ENCODE measurements around the gene ARFGEF3.
"Not testable (repeated sequence)": the region's sequence is repeated elsewhere in the genome, so short reads cannot be mapped to it uniquely, and the experiment has no call there.

ARFGEF3 gene

DNA sequence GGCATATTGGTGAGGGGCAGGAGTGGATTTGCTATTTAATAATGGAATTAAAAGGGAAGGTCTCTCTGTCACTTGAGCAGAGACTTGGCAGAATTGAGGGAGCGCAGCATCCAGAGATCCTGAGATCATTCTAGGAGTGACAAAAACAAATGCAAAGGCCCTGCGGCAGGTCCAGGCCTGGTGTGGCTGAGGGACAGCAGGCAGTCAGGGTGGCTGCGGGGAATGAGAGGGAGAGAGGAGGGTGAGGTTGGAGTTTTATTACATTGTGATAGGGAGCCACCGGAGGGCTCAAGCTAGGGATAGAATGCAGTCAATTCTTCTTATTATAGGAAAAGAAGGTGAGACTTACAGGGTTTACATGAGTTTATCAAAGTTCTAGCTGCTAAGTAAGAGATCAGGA lies 116.1 kb downstream of the ARFGEF3 start:
- no peak for DNase-seq (ENCODE audit: low read depth)

DNA sequence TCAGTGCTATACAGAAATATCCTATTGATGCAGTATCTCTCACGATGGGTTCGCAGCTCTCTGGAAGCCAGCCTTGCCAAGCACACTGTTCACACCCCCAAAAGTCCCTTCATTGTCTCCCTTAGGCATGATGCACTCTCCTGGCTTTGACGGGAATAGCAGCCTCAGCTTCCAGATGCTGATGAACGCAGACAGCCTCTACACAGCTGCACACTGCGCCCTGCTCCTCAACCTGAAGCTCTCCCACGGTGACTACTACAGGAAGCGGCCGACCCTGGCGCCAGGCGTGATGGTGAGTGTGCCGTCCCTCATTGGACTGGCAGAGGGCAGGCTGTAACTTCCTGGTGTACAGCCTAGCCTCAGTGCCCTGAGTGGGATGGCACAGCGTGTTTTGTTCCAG lies 116.6 kb downstream of the ARFGEF3 start:
- no peak for DNase-seq (ENCODE audit: low read depth)

DNA sequence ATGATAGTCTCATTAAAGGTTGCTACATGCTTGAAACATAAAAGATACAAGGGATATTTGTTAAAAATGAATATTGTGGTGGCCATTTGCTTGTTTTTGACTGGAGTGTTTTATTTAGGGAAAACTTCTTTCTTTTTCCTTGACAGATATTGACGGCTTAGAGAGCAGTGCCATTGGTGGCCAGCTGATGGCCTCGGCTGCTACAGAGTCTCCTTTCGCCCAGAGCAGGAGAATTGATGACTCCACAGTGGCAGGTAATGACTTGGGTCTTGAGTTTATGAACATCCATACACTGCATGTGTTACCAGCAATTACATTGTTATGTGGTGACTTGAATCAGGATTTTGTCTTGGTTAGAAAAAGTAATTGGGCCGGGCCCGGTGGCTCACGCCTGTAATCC lies 124.1 kb downstream of the ARFGEF3 start:
- DNase-seq (ENCODE audit: low read depth), result no peak

DNA sequence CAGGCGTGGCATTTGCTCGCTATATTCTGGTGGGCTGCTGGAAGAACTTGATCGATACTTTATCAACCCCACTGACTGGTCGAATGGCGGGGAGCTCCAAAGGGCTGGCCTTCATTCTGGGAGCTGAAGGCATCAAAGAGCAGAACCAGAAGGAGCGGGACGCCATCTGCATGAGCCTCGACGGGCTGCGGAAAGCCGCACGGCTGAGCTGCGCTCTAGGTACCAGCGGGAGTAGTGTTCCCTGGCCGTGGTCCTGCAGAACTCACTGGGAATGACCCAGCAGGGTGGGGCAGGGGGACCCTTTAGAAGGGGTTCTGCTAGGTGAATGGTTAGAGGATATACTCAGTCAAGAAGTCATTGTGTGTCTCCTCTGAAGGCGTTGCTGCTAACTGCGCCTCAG lies 125.0 kb downstream of the ARFGEF3 start:
- DNase-seq (ENCODE audit: low read depth), result no peak

DNA sequence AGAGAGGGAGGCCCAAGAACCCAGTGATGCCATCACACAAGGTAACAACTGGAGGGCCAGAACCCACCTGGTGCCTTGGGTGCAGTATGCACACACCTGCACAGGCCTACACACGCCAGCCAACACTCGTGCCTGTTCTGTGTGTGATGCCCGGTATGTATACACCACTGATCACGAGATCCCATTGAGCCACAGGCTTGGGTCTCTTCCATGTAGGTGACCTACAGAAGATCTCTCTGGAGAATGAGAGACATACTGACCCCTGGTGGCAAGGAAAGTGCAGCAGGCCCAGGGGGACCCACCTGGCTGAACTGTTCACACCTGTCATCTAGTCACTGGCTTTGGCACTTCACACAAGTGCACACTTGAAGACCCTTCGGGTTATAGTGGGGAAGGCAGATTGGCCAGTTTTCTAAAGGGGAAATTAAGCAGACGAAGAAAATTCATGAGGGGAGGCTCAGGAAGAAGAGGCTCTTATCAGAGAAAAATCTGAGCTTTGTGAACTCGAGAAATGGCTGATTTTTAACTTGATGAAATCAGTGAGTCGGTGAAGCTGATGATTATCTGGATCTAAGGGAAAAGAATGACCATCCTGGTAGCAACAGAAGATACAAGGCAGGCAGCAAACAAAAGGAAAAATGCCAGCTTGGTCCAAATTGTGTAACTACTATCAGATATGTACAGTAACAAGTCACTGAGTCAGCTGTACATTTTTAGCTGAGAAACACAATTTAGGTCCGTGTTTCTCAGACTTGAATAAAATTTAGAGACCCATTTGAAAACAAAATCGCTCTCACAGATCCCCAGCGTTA lies 125.6 kb downstream of the ARFGEF3 start:
- peak; percentile 22 for DNase-seq (ENCODE audit: low read depth)

DNA sequence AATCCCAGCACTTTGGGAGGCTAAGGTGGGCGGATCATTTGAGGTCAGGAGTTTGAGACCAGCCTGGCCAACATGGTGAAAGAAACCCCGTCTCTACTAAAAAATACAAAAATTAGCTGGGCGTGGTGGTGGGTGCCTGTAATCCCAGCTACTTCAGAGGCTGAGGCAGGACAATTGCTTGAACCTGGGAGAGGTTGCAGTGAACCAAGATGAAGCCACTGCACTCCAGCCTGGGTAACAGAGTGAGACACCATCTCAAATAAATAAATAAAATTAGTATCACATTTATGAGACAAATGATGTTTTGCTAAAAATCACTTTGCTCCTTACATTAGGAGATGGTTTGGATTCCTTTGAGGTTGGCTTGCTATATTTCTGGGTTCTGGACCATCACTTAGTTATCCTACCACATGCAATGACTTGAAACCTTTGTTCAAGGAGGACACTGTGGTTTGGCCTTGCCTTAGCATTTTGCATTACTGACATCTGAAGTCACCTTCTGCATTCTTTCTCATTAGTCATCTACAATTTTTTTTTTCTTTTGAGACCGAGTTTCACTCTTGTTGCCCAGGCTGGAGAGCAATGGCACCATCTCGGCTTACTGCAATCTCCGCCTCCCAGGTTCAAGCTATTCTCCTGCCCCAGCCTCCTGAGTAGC lies 126.8 kb downstream of the ARFGEF3 start:
- DNase-seq (ENCODE audit: low read depth), result not testable (repeated sequence)

DNA sequence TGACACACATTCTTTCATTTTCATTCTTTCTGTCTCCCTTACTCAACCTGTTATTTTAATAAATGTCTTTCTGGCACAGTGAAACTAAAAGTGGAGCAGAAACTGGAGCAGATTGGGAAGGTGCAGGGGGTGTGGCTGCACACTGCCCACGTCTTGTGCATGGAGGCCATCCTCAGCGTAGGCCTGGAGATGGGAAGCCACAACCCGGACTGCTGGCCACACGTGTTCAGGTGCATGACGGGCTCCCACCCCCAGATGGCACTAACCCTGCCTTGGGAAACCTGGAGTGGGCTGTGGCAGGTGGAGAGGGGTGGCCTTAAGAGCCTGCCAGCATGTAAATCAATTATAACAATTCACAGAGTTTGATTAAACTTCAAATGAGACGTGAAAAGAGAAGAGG lies 128.0 kb downstream of the ARFGEF3 start:
- no peak for DNase-seq (ENCODE audit: low read depth)

DNA sequence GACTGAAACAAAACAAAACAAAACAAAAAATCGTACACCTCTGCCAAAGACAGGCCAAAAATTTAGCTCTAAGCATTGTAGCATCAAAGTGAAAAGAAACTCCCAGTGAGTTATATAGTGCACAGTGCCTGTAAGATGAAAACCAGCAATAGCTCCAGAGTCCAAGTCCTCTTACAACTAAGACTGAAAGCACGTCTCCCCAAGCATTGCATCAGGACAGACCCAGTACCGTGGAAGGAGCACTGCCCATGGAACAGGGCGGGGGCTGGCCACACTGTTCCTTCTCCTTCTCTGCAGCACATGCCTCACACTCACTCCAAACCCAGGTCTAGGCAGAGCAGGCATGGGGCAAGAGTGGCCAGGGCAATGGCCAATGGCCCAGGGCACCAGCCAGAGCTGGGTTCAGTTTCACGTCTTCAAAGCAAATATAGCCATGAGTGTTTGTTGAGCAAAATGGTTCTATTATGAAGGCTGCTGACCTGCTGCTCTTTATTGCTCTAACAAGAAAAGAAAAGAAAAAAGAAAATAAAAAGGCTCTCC lies 128.8 kb downstream of the ARFGEF3 start:
- no peak for DNase-seq (ENCODE audit: low read depth)

DNA sequence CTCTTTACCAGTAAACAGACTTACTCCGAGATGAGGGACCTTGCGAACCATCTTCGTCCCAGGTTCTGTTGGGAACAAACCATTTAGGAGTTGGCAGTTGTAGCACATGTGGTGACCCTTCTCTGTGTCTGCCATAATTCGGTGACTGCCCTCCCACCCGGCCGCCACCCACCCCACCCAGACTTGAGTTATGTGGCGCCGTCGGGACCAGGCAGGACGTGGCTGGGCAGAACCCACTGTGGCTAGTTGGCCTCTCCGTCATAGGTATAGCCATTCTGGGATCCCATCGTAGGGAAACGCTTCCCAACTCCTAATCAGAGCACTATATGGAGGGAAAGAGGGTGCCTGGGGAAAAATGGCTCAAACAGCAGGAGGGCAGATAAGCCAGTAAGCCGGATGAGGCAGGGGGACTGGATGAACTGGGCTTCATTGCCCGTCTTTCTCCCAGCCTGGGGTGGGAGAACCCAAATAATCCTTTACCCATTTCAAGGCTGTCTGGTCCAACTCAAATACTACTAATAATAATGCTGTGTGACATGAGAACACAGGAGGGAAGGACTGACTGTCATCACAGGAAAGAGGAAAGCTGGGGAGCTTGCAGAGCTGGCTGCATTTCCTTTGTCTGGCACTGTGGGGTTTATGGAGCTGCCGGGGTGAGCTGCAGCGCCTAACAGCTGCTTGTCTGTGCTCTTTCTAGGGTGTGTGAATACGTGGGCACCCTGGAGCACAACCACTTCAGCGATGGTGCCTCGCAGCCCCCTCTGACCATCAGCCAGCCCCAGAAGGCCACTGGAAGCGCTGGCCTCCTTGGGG lies 129.5 kb downstream of the ARFGEF3 start:
- no peak for DNase-seq (ENCODE audit: low read depth)

DNA sequence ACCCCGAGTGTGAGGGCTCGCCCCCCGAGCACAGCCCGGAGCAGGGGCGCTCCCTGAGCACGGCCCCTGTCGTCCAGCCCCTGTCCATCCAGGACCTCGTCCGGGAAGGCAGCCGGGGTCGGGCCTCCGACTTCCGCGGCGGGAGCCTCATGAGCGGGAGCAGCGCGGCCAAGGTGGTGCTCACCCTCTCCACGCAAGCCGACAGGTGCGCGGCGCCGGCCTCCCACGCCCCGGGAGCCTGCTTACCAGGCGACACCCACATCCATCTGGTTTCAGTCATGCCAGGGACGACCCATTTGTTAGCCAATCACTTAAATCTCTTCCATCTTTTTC lies 130.1 kb downstream of the ARFGEF3 start:
- DNase-seq (ENCODE audit: low read depth), result no peak

DNA sequence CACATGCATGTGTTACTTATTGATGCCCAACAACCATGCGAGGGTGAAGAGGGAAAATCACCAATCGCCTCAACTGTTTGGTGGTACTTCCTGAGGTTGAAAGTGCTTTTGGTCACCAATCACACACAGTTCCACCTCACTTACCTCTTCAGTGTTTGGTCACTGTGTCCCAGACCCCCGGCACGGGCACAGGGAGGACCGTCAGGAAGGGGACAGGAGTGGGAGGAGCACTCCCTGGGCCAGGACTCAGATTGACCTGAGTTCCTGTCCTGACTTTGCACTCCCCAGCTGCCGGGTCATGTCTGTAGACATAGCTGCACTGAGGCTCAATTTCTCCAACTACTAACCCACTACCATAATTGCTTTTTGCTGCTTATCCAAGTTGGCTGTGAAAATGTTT lies 130.7 kb downstream of the ARFGEF3 start:
- no peak for DNase-seq (ENCODE audit: low read depth)

DNA sequence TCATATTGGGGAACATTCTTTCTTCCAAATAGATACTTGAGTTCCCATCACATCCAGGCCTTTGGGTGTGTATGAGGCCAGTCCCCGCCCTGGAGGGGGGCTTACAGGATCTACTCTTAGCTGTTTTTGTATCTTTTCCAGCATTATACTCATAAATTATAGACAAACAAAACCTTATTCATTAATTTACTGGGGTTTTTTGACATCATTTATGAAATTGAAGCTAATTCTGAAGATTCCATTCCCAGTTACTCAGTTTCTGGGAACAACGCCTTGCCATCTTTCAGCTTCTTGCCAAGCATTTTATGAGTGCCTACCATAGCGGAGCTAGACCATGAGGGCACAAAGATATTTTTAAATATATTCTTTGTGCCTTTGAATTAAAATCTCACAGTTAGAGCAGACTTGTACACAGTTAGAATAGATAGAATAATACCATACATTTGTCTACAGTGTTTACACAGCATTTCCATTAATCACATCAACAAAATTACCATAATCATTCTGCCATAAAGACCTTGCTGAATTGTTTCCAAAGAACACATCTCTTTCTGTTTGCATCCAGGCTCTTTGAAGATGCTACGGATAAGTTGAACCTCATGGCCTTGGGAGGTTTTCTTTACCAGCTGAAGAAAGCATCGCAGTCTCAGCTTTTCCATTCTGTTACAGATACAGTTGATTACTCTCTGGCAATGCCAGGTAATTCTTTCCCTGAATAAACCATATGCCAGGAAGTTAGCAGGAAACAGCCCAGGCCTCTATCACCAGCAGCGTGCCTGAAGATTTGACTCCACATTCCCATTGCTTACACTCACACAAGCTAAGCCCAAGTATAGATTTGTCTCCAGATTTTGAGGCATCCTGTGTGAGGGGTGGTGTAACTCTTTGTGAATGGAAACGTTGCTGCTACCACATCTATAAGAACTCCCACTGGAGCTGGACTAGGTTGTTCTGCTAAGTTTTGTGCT lies 132.0 kb downstream of the ARFGEF3 start:
- DNase-seq (ENCODE audit: low read depth), result no peak

DNA sequence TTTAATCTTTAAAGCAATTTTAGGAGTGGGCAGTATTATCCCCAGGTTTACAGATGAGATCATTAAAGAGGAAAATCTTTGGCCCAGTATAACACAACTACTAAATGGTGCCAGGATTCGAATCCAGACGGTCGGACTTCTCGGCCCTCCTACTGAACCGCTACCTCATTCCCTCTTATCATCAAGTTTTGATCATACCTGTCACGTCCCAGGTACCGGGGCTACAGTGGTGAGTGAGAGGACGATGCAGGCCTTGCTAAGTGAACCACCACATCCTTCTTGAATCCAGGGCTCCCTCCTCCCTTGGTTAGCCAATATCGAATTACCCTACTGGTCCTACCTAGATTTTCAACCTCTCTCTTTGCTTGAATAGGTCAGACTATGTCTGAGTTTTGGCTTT lies 134.6 kb downstream of the ARFGEF3 start:
- DNase-seq (ENCODE audit: low read depth), result no peak

DNA sequence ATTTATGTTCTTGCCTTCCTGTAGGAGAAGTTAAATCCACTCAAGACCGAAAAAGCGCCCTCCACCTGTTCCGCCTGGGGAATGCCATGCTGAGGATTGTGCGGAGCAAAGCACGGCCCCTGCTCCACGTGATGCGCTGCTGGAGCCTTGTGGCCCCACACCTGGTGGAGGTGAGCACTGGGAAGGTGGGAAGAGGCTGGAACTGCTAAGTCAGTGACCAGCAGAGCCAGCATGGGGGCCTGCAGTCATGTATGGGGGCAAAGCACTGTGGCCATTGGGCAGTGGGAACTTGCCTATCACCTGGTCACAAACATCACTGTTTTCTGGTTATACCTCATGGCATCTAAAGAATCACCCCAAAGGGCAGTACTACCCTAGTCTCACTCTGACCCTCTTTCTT lies 135.0 kb downstream of the ARFGEF3 start:
- no peak for DNase-seq (ENCODE audit: low read depth)

DNA sequence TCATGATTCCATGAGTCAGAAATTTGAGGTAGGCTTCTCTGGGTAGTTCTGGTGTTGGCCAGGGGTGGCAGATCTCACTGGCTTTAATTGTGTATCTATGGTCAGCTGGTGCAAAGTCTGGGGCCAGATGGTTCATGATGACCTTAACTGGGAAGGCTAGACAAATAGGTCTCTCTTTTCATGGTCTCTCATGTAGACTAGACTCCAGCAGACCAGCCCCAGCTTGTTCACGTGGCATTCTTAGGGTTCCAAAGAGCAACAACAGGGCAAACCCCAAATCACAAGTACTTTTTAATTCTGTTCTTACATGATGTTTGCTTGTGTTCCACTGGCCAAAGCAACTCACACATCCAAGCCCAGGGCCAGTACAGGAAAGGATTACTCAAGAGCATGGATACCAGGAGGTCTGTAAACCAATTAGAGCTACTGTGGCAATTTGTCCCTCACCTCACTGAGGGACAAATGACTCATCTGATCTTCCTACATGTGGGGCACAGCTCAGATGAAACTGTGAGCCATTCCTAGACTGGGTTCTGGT lies 136.1 kb downstream of the ARFGEF3 start:
- DNase-seq (ENCODE audit: low read depth), result no peak

DNA sequence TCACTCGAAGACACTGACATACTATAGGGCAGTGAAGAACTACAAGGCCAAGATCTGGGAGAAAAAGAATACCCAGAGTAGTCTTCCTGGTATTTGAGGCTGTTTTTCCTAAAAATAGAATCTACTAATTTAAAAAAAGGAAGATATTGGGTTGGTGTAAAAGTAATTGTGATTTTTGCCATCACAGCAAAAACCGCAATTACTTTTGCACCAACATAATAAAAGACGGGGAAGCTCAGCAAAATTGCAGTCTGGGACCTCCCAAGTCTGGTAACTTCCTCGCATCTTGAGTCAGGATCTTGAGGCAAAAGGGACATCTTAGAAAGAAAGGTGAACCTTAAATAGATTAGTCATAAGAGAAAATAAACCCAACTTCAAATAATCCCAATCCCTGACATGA lies 138.7 kb downstream of the ARFGEF3 start:
- DNase-seq (ENCODE audit: low read depth), result no peak

DNA sequence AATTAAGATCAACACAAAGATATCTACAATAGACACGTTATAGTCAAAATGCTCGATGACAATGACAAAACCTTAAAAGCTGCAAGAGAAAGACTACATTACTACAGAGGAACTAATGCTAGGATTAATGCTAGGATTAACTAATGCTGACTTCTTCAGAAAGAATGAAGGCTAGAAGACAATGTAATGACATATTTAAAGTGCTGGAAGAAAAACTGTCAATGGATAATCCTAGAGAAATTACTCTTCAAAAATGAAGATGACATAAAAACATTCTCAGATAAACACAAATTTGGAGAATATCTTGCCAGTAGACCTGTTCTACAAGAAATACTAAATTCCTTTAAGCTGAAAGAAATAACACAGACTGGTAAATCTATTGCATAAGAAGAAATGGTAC lies 140.8 kb downstream of the ARFGEF3 start:
- no peak for DNase-seq (ENCODE audit: low read depth)

DNA sequence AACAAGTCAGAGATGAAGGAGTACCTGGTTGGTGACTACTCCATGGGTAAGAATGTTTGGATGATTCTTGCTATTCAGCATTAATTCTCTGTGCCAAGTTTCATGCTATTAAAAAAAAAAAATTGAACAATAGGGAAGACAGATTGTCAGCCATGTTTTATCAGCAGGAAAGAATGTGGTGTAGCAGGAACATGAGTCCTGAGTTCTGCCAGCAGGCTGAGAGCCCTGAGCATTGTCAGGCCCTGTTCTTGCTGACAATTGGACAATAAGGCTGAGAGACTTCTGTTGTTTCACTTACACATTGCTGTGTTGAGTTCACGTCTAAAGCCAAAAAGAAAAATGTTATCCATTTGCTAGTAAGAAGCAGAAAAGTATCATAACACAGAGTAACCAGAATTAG lies 145.6 kb downstream of the ARFGEF3 start:
- DNase-seq (ENCODE audit: low read depth), result no peak

DNA sequence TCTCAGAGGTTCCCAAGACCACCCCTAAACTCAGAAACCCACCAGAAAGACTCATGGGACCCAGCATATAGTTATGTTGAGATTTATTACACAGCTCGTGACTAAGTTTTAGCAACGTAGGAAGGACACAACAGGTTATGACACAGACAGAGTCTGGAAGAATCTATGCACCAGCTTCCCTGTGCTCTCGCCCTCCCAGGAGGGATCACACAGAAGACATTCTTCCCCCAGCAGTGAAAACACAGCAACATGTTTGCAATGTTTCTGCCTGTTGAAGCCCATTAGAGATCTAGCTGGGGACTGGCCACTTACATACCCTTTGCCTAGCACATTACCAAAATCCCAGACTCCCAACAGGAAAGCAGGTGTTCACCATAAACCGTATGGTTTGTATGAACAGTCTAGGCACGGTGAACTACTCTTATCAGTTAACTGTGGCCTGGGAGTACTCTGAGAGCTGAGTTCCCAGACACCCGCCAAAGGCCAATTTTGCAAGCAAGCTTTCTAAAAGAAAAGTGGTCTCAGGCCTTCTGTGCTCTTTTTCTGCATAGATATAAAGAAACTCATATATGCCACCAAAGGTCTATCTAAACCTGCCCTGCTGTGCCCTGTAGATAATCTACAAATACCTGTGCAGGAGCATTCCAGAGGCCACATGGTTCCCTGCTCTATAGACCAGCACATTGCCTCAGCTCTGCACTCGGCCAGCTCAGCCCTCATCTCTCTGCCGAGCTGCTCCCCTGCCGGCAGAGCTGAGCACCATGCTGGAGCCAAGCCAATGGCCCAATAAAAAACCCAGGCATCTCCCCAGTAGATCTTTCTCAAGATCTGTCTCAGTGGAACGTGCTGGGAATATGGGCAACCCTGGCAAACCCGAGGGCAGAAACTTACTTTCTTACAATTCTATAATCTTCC lies 146.3 kb downstream of the ARFGEF3 start:
- DNase-seq (ENCODE audit: low read depth), result no peak

DNA sequence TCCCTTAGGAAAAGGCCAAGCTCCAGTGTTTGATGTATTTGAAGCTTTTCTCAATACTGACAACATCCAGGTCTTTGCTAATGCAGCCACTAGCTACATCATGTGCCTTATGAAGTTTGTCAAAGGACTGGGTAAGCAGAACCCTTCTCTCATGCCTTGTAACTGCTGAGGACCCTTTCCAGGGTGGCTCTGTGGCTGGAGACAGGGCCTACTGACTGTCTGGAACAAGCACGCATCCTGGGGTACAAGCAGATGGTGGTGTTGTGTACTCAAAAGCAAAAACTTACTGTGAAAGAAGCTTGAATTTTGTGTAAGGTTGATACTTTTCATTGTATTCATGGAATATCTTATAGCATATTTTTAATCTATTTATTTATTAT lies 147.0 kb downstream of the ARFGEF3 start:
- no peak for DNase-seq (ENCODE audit: low read depth)
